HG03060 (cell line): ENCODE data around the gene ZNF746.

Experiments used
- ATAC-seq: cut with Tn5 transposase; IDR thresholded peaks from one replicate; pipeline ENCODE4 v1.9.1; 2021; ENCODE audit warnings: low read depth, moderate number of reproducible peaks; ENCODE audit not compliant: unreplicated experiment

Gene ZNF746

GRCh38 chr7:149493366-149493765 is 4.2 kb downstream of the ZNF746 start:
- no peak for ATAC-seq

- no peak for ATAC-seq
Measured at GRCh38 chr7:149490083-149490760, 7.4 kb downstream of the ZNF746 start.

GRCh38 chr7:149489391-149490024 is 8.1 kb downstream of the ZNF746 start:
- no peak for ATAC-seq

GRCh38 chr7:149479568-149479967 is 18.0 kb downstream of the ZNF746 start:
- no peak for ATAC-seq

- no peak for ATAC-seq
Measured at GRCh38 chr7:149478754-149479153, 18.9 kb downstream of the ZNF746 start.

GRCh38 chr7:149477494-149478443 is 19.8 kb downstream of the ZNF746 start:
- ATAC-seq = no peak

- ATAC-seq = no peak
Measured at GRCh38 chr7:149476791-149477190, 20.8 kb downstream of the ZNF746 start.

GRCh38 chr7:149475121-149476045 is 22.2 kb downstream of the ZNF746 start:
- ATAC-seq = no peak

GRCh38 chr7:149474309-149475120 is 23.1 kb downstream of the ZNF746 start:
- ATAC-seq = no peak

GRCh38 chr7:149473251-149473650 is 24.4 kb downstream of the ZNF746 start:
- no peak for ATAC-seq

- no peak for ATAC-seq
Measured at GRCh38 chr7:149471289-149471953, 26.2 kb downstream of the ZNF746 start.

- ATAC-seq = no peak
Measured at GRCh38 chr7:149469806-149470205, 27.8 kb downstream of the ZNF746 start.

- ATAC-seq = no peak
Measured at GRCh38 chr7:149468208-149468607, 29.4 kb downstream of the ZNF746 start.

- no peak for ATAC-seq
Measured at GRCh38 chr7:149467321-149467859, 30.2 kb downstream of the ZNF746 start.

GRCh38 chr7:149466364-149466763 is 31.2 kb downstream of the ZNF746 start:
- no peak for ATAC-seq

GRCh38 chr7:149463500-149464161 is 34.0 kb downstream of the ZNF746 start:
- ATAC-seq = no peak

- ATAC-seq = no peak
Measured at GRCh38 chr7:149462101-149462520, 35.5 kb downstream of the ZNF746 start.
